ENCODE data around the gene RAB8B. TPM values are rescaled to one million over a fixed set of nuclear protein-coding genes. Genes with fewer than 3 reads are reported as not detected.

Gene RAB8B
- total RNA-seq, 1 experiment from 2014 or later, result 17.6 TPM

DNA sequence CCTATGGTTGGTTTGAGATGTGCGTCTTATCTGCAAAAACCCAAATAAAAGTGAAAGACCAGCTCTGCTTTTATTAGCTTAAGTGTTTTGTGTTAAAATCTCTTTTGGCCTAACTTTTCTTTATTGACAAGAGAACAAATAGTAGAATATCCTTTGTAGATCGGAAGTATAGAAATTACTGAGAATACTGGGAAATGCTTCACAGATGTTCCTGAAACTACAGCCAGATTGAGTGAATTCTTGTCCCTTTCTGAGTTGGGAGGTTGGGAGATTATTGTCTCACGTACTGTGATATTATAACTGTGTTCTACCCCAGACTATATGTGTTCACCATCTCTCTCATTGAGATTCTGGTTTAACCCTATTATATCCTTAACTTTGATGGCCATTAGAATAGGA, 21.7 kb downstream of the RAB8B start:
- ChIA-PET POLR2A (no interaction called here), CTCF (no interaction called here)
- no peaks in the 10 kb centered on the region for H3K27me3 ChIP-seq (ENCODE audit: control insufficient read depth, insufficient read depth, low read length)
- H3K4me1 ChIP-seq (ENCODE audit: control insufficient read depth, insufficient read depth, low read length), result no peaks in the 10 kb centered on the region
- TF ChIP-seq TCF7L2 (IDR thresholded peaks at IDR 0.05; ENCODE audit: low read depth, low read length), result peak; percentile 46
- TF ChIP-seq, protein P1, sequence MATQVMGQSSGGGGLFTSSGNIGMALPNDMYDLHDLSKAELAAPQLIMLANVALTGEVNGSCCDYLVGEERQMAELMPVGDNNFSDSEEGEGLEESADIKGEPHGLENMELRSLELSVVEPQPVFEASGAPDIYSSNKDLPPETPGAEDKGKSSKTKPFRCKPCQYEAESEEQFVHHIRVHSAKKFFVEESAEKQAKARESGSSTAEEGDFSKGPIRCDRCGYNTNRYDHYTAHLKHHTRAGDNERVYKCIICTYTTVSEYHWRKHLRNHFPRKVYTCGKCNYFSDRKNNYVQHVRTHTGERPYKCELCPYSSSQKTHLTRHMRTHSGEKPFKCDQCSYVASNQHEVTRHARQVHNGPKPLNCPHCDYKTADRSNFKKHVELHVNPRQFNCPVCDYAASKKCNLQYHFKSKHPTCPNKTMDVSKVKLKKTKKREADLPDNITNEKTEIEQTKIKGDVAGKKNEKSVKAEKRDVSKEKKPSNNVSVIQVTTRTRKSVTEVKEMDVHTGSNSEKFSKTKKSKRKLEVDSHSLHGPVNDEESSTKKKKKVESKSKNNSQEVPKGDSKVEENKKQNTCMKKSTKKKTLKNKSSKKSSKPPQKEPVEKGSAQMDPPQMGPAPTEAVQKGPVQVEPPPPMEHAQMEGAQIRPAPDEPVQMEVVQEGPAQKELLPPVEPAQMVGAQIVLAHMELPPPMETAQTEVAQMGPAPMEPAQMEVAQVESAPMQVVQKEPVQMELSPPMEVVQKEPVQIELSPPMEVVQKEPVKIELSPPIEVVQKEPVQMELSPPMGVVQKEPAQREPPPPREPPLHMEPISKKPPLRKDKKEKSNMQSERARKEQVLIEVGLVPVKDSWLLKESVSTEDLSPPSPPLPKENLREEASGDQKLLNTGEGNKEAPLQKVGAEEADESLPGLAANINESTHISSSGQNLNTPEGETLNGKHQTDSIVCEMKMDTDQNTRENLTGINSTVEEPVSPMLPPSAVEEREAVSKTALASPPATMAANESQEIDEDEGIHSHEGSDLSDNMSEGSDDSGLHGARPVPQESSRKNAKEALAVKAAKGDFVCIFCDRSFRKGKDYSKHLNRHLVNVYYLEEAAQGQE (IDR thresholded peaks at IDR 0.05; ENCODE audit: insufficient read depth in 1 of 2, low read depth in 2 of 2, low read length in 1 of 2), result no peak
- TF ChIP-seq, protein P2, sequence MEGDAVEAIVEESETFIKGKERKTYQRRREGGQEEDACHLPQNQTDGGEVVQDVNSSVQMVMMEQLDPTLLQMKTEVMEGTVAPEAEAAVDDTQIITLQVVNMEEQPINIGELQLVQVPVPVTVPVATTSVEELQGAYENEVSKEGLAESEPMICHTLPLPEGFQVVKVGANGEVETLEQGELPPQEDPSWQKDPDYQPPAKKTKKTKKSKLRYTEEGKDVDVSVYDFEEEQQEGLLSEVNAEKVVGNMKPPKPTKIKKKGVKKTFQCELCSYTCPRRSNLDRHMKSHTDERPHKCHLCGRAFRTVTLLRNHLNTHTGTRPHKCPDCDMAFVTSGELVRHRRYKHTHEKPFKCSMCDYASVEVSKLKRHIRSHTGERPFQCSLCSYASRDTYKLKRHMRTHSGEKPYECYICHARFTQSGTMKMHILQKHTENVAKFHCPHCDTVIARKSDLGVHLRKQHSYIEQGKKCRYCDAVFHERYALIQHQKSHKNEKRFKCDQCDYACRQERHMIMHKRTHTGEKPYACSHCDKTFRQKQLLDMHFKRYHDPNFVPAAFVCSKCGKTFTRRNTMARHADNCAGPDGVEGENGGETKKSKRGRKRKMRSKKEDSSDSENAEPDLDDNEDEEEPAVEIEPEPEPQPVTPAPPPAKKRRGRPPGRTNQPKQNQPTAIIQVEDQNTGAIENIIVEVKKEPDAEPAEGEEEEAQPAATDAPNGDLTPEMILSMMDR (IDR thresholded peaks at IDR 0.05), result no peak
- no peak overlapping the region for H3K4me3 ChIP-seq (ENCODE audit: low read depth in 2 of 2, low read length in 2 of 2)
- in situ Hi-C loops (cut with HindIII; ENCODE audit: low pct_unique_long_range_greater_than_20kb, low sequenced_read_pairs) (no loop called here), intact Hi-C loops (cut with micrococcal nuclease; ENCODE audit: unreplicated experiment) (no loop called here)
- no peak for ATAC-seq
- H3K9me3 ChIP-seq (ENCODE audit: control insufficient read depth, insufficient read depth, low read depth, low read length), result no peaks in the 10 kb centered on the region
- H3K36me3 ChIP-seq (ENCODE audit: control insufficient read depth, insufficient read depth, low read length), result no peaks in the 10 kb centered on the region
- no peak overlapping the region for H3K27ac ChIP-seq (ENCODE audit: low read length)
- DNase-seq (ENCODE audit: low read depth, low spot score), result no peak
- no TSS peak for BruUV-seq (replicated peaks)

DNA sequence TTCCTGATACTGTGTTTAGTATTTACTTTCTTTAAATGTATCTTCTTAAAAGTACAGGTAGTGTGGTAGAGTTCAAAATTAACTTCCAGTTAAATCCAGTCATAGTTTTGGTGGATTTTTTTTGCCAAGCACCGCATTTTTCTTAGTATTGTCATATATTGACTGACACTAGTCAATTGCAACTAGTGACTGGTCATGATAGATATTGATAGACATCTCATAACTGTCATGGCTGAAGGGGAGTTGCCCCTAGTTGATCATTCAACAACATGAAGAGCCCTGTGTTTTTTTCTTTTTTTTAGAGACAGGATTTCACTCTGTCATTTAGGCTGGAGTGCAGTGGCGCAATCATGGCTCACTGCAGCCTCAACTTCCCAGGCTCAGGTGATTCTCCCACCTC, 22.1 kb downstream of the RAB8B start:
- BruUV-seq (replicated peaks), result no TSS peak

DNA sequence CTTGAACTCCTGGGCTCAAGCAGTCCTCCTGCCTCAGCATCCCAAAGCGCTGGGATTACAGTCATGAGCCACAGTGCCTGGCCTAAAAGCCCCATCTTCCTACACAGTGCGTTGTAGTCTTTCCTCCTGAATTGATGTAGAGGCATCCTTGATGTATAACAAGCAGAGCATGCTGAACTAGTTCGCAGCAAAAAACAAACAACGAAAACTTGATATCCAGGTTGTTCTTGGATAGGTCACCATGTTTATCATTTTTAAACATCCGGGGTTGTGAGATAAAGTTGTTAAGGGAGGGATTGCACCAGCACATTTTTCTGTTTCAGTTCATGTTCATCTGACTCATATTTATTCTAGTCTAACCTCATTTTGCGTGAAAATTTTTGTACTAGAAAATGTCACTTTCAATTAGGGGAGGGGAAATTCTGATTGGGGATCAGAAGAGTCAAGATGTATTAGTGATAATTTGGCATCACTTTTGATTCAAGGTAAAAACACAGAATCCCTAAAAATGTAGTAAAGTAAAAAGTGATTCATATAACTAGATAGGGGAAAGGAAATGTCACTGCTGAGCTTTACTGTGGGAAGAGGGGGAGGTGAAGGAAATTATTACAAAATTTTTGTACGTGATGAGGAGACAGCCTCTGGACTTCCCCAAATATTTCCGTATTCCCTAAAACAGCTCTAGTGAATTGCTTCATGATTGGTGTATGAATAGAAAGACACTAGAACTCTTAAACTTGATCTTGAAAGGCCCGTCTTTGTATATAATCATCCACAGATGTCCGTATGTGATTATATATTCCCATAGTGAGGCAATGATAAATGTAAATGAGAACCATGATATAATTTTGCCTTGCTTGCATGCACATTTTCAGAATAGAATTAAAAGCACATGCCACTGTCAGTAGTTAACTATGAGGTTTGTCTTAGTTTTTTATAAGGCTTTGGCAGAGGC, 22.9 kb downstream of the RAB8B start:
- in situ Hi-C loops (cut with HindIII; ENCODE audit: low pct_unique_long_range_greater_than_20kb, low sequenced_read_pairs), result no loop called here
- no TSS peak for BruUV-seq (replicated peaks)
- TF ChIP-seq SIN3A (IDR thresholded peaks at IDR 0.05; ENCODE audit: borderline replicate concordance, insufficient read depth, low read depth, low read length), result no peak
- TF ChIP-seq, protein P1 (IDR thresholded peaks at IDR 0.05; ENCODE audit: insufficient read depth in 1 of 2, low read depth in 2 of 2, low read length in 1 of 2), result no peak
- TF ChIP-seq, protein P2 (IDR thresholded peaks at IDR 0.05), result no peak
- TF ChIP-seq TCF7L2 (IDR thresholded peaks at IDR 0.05; ENCODE audit: low read depth, low read length), result no peak
- no peak for TF ChIP-seq POLR2AphosphoS5 (IDR thresholded peaks at IDR 0.05; ENCODE audit: low read depth, low read length)
- no peak overlapping the region for H3K27ac ChIP-seq (ENCODE audit: low read length)
- no peaks in the 10 kb centered on the region for H3K36me3 ChIP-seq (ENCODE audit: control insufficient read depth, insufficient read depth, low read length)
- H3K9me3 ChIP-seq (ENCODE audit: control insufficient read depth, insufficient read depth, low read depth, low read length), result no peaks in the 10 kb centered on the region
- intact Hi-C loops (cut with micrococcal nuclease; ENCODE audit: unreplicated experiment), result no loop called here
- ATAC-seq (no peak), DNase-seq (ENCODE audit: low read depth, low spot score) (no peak)
- H3K4me1 ChIP-seq (ENCODE audit: control insufficient read depth, insufficient read depth, low read length), result no peaks in the 10 kb centered on the region
- no peak overlapping the region for H3K4me3 ChIP-seq (ENCODE audit: low read depth in 2 of 2, low read length in 2 of 2)
- no peaks in the 10 kb centered on the region for H3K27me3 ChIP-seq (ENCODE audit: control insufficient read depth, insufficient read depth, low read length)
- CTCF ChIA-PET, result no interaction called here
- POLR2A ChIA-PET, result no interaction called here

More for the DNA sequence above, 22.1 kb downstream of the RAB8B start:
- Histone ChIP-seq H3K4me3 (ENCODE audit: low read depth in 2 of 2, low read length in 2 of 2) (no peak overlapping the region), H3K36me3 (ENCODE audit: control insufficient read depth, insufficient read depth, low read length) (no peaks in the 10 kb centered on the region), H3K9me3 (ENCODE audit: control insufficient read depth, insufficient read depth, low read depth, low read length) (no peaks in the 10 kb centered on the region), H3K27ac (ENCODE audit: low read length) (no peak overlapping the region), H3K4me1 (ENCODE audit: control insufficient read depth, insufficient read depth, low read length) (no peaks in the 10 kb centered on the region), H3K27me3 (ENCODE audit: control insufficient read depth, insufficient read depth, low read length) (no peaks in the 10 kb centered on the region)
- TF ChIP-seq POLR2AphosphoS5 (IDR thresholded peaks at IDR 0.05; ENCODE audit: low read depth, low read length) (no peak), SIN3A (IDR thresholded peaks at IDR 0.05; ENCODE audit: borderline replicate concordance, insufficient read depth, low read depth, low read length) (no peak)
- CTCF ChIA-PET, result no interaction called here
- no peak for ATAC-seq
- POLR2A ChIA-PET, result no interaction called here
- in situ Hi-C loops (cut with HindIII; ENCODE audit: low pct_unique_long_range_greater_than_20kb, low sequenced_read_pairs), result no loop called here
- intact Hi-C loops (cut with micrococcal nuclease; ENCODE audit: unreplicated experiment), result no loop called here
- no peak for DNase-seq (ENCODE audit: low read depth, low spot score)
